Lung (tissue), 12 donors: Measurements from ENCODE around the gene SBF2. TPM values are rescaled to one million over a fixed set of nuclear protein-coding genes. Genes with fewer than 3 reads are reported as not detected.

Experiments
- ATAC-seq: fragments of 200-7000 bp; cut with Tn5 transposase; one replicate; pipeline ENCODE4 v1.9.1; 2020; ENCODE audit warnings: moderate number of reproducible peaks; ENCODE audit not compliant: insufficient read depth, low FRiP score
- DNase-seq, 3 donors: peaks; one replicate each; pipeline ENCODE4 v3.0.0-alpha.2; 2013 to 2017
- H3K27ac ChIP-seq, 2 donors: one replicate each; pipeline ENCODE4 v1.5.1; 2013; ENCODE audit warnings: mild to moderate bottlenecking in 2 of 2, moderate library complexity in 2 of 2, control low read depth in 1 of 2, inconsistent platforms in 1 of 2, low read depth in 1 of 2, low read length in 1 of 2
- H3K27me3 ChIP-seq, 3 donors: one replicate each; pipeline ENCODE4 v1.5.1; 2013; ENCODE audit warnings: low read length in 2 of 3; ENCODE audit not compliant: control insufficient read depth in 3 of 3, insufficient read depth in 3 of 3
- H3K36me3 ChIP-seq, 4 donors: one replicate each; pipeline ENCODE4 v1.5.1; 2013; ENCODE audit warnings: low read length in 4 of 4, mild to moderate bottlenecking in 1 of 4, moderate library complexity in 1 of 4; ENCODE audit not compliant: control insufficient read depth in 4 of 4, insufficient read depth in 4 of 4
- H3K4me1 ChIP-seq, 5 donors: one replicate each; pipeline ENCODE4 v1.5.1; 2013; ENCODE audit warnings: low read length in 5 of 5, mild to moderate bottlenecking in 2 of 5, moderate library complexity in 1 of 5; ENCODE audit not compliant: control insufficient read depth in 5 of 5, insufficient read depth in 5 of 5
- H3K4me3 ChIP-seq: one replicate; pipeline ENCODE4 v1.5.1; 2013; ENCODE audit warnings: mild to moderate bottlenecking, control low read depth, moderate library complexity
- H3K9ac ChIP-seq, 2 donors: one replicate each; pipeline ENCODE4 v1.5.1; 2013; ENCODE audit warnings: low read length in 2 of 2, control low read depth in 1 of 2; ENCODE audit not compliant: insufficient read depth in 1 of 2
- H3K9me3 ChIP-seq, 4 donors: one replicate each; pipeline ENCODE4 v1.5.1; 2013; ENCODE audit warnings: low read length in 3 of 4, mild to moderate bottlenecking in 1 of 4, moderate library complexity in 1 of 4; ENCODE audit not compliant: control insufficient read depth in 4 of 4, insufficient read depth in 3 of 4
- WGBS, 2 donors: extraction: QIAGEN DNeasy Blood & Tissue Kit; methylation state at CpG; one replicate each; pipeline ENCODE4 v1.1.7; 2013; 5-methylcytosine and 5-hydroxymethylcytosine counted together
- polyA plus RNA-seq, 2 donors: library from polyadenylated mRNA; stranded (reverse); fragments of 200-250 nt; gene quantifications; one replicate each; pipeline ENCODE4 v1.2.1, GENCODE V29; 2013
- total RNA-seq, 2 donors: library from RNA; depleted of rRNA in 1 of 2; stranded (reverse); fragments of >200 nt in 1 of 2; gene quantifications; one replicate each; pipeline ENCODE4 v1.2.1, GENCODE V29; 2014 to 2021
- TF ChIP-seq, protein P1 (sequence below): IDR thresholded peaks from 2 replicates; pipeline ENCODE4 v1.5.1; 2012; ENCODE audit warnings: mild to moderate bottlenecking; ENCODE audit errors: control extremely low read depth, extremely low read depth
- donor health status: control.
- donor health status: control.
- donor health status: Bipolar disorder and iron deficiency.
- donor health status: healthy.
- donor health status: DM: yes; HTN: yes; CAD: no.

SBF2 gene
- total and polyA plus RNA-seq, 4 donors, result 4.4 to 104 (median 24.9) TPM

DNA sequence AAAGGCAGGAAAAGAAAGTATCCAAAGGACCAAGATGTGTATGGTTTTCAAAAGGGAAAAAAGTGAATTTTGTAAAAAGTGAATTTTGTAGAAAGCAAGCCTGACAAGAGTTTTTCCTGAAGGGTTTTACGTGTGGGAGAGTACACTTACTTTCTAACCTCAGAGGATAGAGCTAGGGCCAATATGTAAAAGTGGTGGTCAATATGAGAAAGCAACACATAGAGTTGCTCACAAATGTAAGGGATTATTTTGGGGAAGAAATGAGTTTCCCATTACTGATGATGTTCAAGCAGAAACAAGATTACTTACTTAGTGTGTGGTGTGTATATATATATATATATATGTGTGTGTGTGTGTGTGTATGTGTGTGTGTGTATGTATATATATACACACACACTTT lies 467.6 kb downstream of the SBF2 start:
- Histone ChIP-seq H3K4me3 (no peak overlapping the region), H3K27me3 (no peaks in the 10 kb centered on the region), H3K4me1 (peaks cover 0 to 3% (median 0%) of the 10 kb centered on the region in 5 donors), H3K9me3 (no peaks in the 10 kb centered on the region), H3K27ac (no peak overlapping the region), H3K36me3 (peaks cover 1 to 12% (median 5%) of the 10 kb centered on the region in 4 donors), H3K9ac (no peak overlapping the region)
- TF ChIP-seq, protein P1, sequence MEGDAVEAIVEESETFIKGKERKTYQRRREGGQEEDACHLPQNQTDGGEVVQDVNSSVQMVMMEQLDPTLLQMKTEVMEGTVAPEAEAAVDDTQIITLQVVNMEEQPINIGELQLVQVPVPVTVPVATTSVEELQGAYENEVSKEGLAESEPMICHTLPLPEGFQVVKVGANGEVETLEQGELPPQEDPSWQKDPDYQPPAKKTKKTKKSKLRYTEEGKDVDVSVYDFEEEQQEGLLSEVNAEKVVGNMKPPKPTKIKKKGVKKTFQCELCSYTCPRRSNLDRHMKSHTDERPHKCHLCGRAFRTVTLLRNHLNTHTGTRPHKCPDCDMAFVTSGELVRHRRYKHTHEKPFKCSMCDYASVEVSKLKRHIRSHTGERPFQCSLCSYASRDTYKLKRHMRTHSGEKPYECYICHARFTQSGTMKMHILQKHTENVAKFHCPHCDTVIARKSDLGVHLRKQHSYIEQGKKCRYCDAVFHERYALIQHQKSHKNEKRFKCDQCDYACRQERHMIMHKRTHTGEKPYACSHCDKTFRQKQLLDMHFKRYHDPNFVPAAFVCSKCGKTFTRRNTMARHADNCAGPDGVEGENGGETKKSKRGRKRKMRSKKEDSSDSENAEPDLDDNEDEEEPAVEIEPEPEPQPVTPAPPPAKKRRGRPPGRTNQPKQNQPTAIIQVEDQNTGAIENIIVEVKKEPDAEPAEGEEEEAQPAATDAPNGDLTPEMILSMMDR, result no peak
- DNase-seq, result no peak
- WGBS, 2 donors, result 90 to 93% methylated on average over 1 of the region's 1 CpG
- ATAC-seq, result no peak

DNA sequence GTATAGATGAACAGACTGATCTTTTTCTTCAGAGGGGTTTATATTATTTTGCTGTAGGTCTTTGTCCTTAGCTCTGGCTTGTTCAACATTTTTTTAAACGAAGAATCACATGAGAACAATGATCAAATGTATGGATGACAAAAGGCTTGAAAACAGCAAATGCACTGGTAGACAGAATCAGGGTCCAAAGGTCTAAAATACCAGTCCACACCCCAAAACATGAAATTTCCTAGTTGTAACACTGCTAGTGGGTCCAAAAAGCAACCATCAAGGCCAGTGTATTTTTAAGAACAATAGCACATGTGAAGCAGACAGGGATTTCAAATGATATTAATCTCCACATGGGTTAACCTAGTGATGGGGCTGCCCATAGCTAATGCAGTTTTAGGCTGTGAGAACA lies 468.1 kb downstream of the SBF2 start:
- Histone ChIP-seq H3K9me3 (no peaks in the 10 kb centered on the region), H3K27ac (no peak overlapping the region), H3K36me3 (peaks cover 0 to 12% (median 4%) of the 10 kb centered on the region in 4 donors), H3K9ac (no peak overlapping the region), H3K4me3 (no peak overlapping the region), H3K4me1 (peaks cover 0 to 5% (median under 1%) of the 10 kb centered on the region in 5 donors), H3K27me3 (no peaks in the 10 kb centered on the region)
- no peak for ATAC-seq
- 97% methylated on average over 1 of the region's 1 CpG for WGBS, 2 donors
- DNase-seq, result no peak
- TF ChIP-seq, protein P1, result no peak

DNA sequence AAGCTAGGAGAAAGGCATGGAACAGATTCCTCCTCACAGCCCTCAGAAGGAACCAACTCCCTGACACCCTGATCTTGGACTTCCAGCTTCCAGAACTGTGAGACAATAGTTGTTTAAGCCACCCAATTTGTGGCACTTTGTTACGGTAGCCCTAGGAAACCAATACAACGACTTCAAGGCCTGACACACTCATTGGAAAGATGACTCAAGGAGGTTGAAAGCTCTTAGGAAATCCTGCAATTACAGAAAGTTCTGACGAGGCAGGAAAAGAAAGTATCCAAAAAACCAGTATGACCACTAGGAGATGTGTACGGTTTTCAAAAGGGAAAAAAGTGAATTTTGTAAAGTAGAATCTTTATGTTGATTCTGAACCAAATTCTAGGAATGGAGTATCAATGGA lies 468.7 kb downstream of the SBF2 start:
- TF ChIP-seq, protein P1, result no peak
- 84 to 87% methylated on average over 4 of the region's 4 CpGs for WGBS, 2 donors
- Histone ChIP-seq H3K27me3 (no peaks in the 10 kb centered on the region), H3K36me3 (peaks cover 0 to 12% (median 4%) of the 10 kb centered on the region in 4 donors), H3K9me3 (no peaks in the 10 kb centered on the region), H3K4me3 (no peak overlapping the region), H3K4me1 (peaks cover 0 to 11% (median 6%) of the 10 kb centered on the region in 5 donors), H3K27ac (no peak overlapping the region), H3K9ac (no peak overlapping the region)
- ATAC-seq (no peak), DNase-seq (no peak)

DNA sequence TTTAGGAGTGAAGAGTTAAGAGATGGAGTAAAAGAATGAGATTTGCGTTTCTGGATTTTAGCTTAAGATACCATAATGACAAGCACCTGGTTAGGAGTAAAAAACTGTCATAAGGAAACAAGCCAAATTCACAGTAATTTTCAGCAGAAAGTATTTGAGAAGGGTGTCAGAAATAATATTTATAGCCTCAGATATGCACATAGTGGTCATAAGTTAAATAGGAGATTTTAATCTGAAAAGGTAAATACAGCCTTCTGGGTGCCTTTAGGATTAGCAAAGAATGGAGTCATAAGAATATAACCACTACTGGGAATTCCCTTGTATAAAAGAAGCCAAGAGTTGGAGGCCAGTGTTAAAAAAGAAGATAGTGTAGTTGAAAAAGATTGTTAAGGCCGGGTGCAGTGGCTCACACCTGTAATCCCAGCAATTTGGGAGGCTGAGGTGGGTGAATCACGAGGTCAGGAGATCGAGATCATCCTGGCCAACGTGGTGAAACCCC lies 470.1 kb downstream of the SBF2 start:
- Histone ChIP-seq H3K4me1 (peaks cover 0 to 14% (median 9%) of the 10 kb centered on the region in 5 donors), H3K36me3 (peaks cover 1 to 4% (median 3%) of the 10 kb centered on the region in 4 donors), H3K9me3 (no peaks in the 10 kb centered on the region), H3K9ac (no peak overlapping the region), H3K4me3 (no peak overlapping the region), H3K27ac (no peak overlapping the region), H3K27me3 (no peaks in the 10 kb centered on the region)
- WGBS, 2 donors, result 91 to 98% methylated on average over 5 of the region's 5 CpGs
- TF ChIP-seq, protein P1, result no peak
- DNase-seq (no peak), ATAC-seq (no peak)
